Large intestine (tissue), 1 donor: ENCODE measurements around the gene MCTS1. TPM values are rescaled to one million over a fixed set of nuclear protein-coding genes. Genes with fewer than 3 reads are reported as not detected.

Experiments used
- polyA plus RNA-seq: library from polyadenylated mRNA; unstranded; fragments of 120-200 nt; gene quantifications from one replicate; pipeline ENCODE4 v1.2.1, GENCODE V29; 2013

Gene MCTS1
- polyA plus RNA-seq, 1 donor, result 51.2 TPM

Other genes with a start within 250 kb of the MCTS1 start
- gene ATP1B4, start 242.0 kb upstream of the MCTS1 start, polyA plus RNA-seq, result 0.45 TPM
- gene LAMP2, start 134.8 kb upstream of the MCTS1 start, polyA plus RNA-seq, result 118 TPM
- gene CUL4B, start 43.1 kb upstream of the MCTS1 start, polyA plus RNA-seq, result 37.9 TPM
- gene C1GALT1C1, start 26.0 kb downstream of the MCTS1 start, polyA plus RNA-seq, result 25.5 TPM